Hepatocyte (in vitro differentiated cells): ENCODE data around the gene CDC45.
"Not testable (repeated sequence)": the region's sequence is repeated elsewhere in the genome, so short reads cannot be mapped to it uniquely, and the experiment has no call there.

ENCODE experiments used
- CTCF ChIP-seq: fragments of 200-600 bp; sonication (generic); IDR thresholded peaks from 2 replicates; pipeline ENCODE4 v1.5.1; 2016; ENCODE audit warnings: antibody characterized with exemption, mild to moderate bottlenecking; ENCODE audit not compliant: poor library complexity
- EZH2 ChIP-seq: fragments of 200-600 bp; sonication (generic); IDR thresholded peaks from 2 replicates; pipeline ENCODE4 v1.6.1; 2016; ENCODE audit warnings: antibody characterized with exemption, mild to moderate bottlenecking, borderline replicate concordance
- EZH2phosphoT487 ChIP-seq: fragments of 200-600 bp; sonication (generic); IDR thresholded peaks from one replicate; pipeline ENCODE4 v1.6.1; 2018; ENCODE audit warnings: antibody characterized with exemption, mild to moderate bottlenecking, low read depth, moderate library complexity; ENCODE audit not compliant: unreplicated experiment, severe bottlenecking

- not testable (repeated sequence) for TF ChIP-seq CTCF, EZH2phosphoT487, EZH2
Observed at GRCh38 chr22:19445279-19445982, 34.3 kb upstream of the CDC45 start.
